T-helper 2 cell treated with Interferon-gamma antibody and Interleukin-4, amounts not matched to agents 5 μg/mL and 100 μg/mL, for 36 hours (primary cell): Measurements from ENCODE around the gene BORCS6.
A peak's percentile ranks its signal among the peaks of the same experiment; 100 is the strongest.

Experiments used
- DNase-seq: peaks from one replicate; pipeline ENCODE4 v3.0.0; 2021; ENCODE audit warnings: low spot score
- H3K27ac Mint-ChIP-seq: one replicate; pipeline ENCODE4 v1.8.0; 2021; ENCODE audit warnings: mild to moderate bottlenecking, mixed read lengths
- H3K27me3 Mint-ChIP-seq: one replicate; pipeline ENCODE4 v1.8.0; 2021; ENCODE audit warnings: low read depth, mixed read lengths
- H3K36me3 Mint-ChIP-seq: one replicate; pipeline ENCODE4 v1.8.0; 2021; ENCODE audit warnings: low read depth, mixed read lengths
- H3K4me1 Mint-ChIP-seq: one replicate; pipeline ENCODE4 v1.8.0; 2021; ENCODE audit warnings: low read depth, mixed read lengths
- H3K4me3 Mint-ChIP-seq: one replicate; pipeline ENCODE4 v1.8.0; 2022; ENCODE audit warnings: mild to moderate bottlenecking, moderate library complexity, mixed read lengths
- H3K9me3 Mint-ChIP-seq: one replicate; pipeline ENCODE4 v1.8.0; 2021; ENCODE audit warnings: mixed read lengths

The BORCS6 gene

DNA sequence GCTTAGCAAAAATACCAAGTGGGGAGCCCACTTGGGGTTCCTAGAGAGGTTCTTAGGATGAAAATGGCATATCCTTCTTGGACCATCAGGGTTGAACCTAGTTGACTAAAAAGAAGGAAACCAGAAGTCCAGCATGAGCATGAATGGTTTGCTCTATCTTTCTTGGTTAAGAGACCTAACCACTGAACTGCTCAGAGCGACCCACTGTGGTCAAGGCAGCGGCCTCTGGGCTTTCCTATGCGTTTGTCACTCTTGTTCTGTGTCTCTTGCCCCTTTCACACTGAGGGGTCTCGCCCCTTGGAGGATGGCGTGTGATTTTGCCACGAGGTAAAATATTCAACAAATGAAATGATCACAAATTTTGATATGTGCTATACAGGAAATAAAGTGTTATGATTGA, 526 bp upstream of the BORCS6 start:
- Mint-ChIP-seq H3K4me3 (no peak overlapping the region), H3K4me1 (peaks cover 10% of the 10 kb centered on the region), H3K36me3 (no peaks in the 10 kb centered on the region), H3K9me3 (no peaks in the 10 kb centered on the region), H3K27ac (peak overlapping the region; percentile 93), H3K27me3 (no peaks in the 10 kb centered on the region)
- DNase-seq, result no peak

DNA sequence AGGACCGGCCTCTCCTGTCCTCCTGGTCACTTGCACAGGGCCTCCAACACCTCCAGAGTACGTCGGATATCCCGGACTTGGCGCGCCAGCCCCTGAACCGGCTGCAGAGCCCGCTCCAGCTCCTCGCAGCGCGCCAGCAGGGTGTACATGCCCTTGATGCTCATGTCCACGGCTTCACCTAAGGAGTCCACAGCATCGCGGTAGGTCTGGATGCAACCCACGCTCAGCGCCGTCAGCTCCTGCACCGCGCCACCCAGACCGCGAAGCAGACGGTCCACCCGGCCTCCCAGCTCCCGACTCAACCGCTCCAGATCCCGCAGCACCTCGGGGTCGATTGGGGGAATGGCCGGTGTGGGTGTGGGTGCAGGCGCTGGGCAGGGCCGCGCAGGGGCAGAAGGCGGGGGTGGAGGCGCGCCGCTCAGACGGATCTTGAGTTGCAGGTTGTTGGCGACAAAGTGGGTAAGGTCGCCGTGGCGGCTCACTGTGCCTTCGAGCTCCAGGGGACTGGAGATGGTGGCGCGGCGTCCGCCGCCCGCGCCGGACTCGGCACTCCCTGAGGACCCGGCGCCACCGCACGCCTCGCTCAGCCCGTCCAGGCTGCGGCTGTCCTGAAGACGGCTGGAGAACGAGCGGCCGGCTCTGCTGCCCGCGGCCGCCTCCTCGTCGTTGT, 804 bp downstream of the BORCS6 start:
- no peaks in the 10 kb centered on the region for H3K36me3 Mint-ChIP-seq
- peaks cover 12% of the 10 kb centered on the region for H3K4me1 Mint-ChIP-seq
- peak overlapping the region; percentile 93 for H3K27ac Mint-ChIP-seq
- H3K4me3 Mint-ChIP-seq, result no peak overlapping the region
- H3K27me3 Mint-ChIP-seq, result no peaks in the 10 kb centered on the region
- DNase-seq, result peak; percentile 36
- H3K9me3 Mint-ChIP-seq, result no peaks in the 10 kb centered on the region

DNA sequence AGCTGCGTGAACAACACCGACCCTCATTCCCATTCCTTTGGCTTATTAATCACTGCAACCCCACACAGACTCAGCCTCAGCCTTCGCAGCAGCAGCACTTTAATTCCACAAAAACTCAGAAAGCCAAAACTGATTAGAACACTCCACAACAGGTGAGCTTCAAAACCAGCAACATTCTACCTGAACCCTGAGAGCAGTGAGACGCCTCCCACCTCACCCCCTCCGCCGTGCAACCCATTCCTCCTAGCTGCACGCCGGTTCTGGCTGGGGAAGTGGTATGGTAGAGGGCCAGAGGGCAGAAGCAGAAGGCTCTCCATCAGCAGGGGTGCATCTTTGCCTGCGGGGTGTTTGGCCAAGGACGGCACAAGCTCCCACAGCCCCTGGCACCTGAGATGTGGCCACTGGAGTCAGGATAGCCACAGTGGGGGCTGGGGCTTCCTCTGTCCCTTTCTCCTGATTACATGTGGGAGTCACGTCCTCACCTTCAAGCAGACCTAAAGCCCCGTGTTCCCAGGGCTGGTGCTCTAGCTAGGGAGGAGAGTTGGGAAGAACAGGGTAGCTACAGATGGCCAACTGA, 1.6 kb downstream of the BORCS6 start:
- H3K27me3 Mint-ChIP-seq, result peaks cover 4% of the 10 kb centered on the region
- no peaks in the 10 kb centered on the region for H3K9me3 Mint-ChIP-seq
- DNase-seq, result no peak
- peaks cover 17% of the 10 kb centered on the region for H3K4me1 Mint-ChIP-seq
- no peak overlapping the region for H3K4me3 Mint-ChIP-seq
- H3K36me3 Mint-ChIP-seq, result no peaks in the 10 kb centered on the region
- no peak overlapping the region for H3K27ac Mint-ChIP-seq

DNA sequence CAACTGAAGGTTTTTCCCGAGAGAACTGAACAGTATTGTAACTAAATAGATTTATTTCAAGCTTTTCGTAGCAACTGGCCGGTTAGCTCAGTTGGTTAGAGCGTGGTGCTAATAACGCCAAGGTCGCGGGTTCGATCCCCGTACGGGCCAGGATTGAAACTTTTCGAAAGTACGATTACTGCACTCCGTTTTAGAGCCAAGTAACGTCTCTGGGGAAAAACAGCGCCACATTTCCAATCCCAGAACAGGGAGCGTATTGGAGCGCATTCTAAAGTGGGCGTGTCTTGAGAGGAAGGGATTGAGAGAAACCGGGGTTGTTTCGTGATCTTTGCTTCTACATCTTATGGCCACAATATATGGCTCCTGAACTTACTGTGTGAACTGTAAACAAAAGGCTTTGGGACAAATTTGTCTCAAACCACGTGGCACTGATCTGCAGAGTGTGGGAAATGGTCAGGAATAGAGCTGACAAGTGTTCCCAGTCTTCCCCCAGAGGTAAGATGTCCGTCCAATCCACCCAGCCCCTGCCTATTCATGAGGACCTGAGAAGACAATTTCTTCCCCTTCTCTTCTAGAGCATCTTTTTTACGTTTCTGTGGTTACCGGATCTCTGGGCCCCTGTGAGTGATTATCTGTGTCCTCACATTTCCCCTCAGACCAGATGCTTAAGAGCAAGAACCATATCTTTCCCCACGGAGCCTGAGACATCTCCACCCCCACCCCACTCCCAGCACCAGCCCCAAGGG, 2.3 kb downstream of the BORCS6 start:
- peaks cover 17% of the 10 kb centered on the region for H3K4me1 Mint-ChIP-seq
- no peak overlapping the region for H3K27ac Mint-ChIP-seq
- H3K9me3 Mint-ChIP-seq, result no peaks in the 10 kb centered on the region
- peaks cover 10% of the 10 kb centered on the region for H3K27me3 Mint-ChIP-seq
- H3K4me3 Mint-ChIP-seq, result no peak overlapping the region
- no peaks in the 10 kb centered on the region for H3K36me3 Mint-ChIP-seq
- DNase-seq, result peak; percentile 92

DNA sequence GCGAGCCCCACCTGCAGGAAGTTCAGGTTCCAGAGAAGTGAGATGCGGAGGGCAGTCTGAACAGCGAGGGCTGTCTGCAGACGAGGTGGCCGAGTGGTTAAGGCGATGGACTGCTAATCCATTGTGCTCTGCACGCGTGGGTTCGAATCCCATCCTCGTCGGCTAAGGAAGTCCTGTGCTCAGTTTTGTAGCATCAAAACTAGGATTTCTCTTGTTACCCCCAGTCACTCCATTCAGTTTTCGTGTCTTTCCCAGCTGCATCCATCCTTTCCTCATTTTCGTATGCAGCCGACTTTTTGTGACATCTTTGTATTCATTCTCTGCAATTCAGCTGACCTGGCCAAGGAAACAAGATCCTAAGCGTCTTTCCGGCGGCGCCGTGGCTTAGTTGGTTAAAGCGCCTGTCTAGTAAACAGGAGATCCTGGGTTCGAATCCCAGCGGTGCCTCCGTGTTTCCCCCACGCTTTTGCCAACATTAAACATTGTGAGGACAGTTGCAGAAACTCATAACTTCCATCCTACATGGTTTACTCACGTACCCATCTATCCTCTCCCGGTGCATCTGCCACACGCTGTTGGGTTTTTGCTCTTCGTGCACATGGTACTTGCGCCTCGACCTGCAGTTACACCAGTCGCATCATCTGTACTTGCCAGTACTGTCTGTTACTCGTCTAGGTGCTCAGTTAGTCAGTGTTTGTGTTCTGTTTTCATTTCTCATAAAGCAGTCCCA, 3.0 kb downstream of the BORCS6 start:
- Mint-ChIP-seq H3K27ac (no peak overlapping the region), H3K4me3 (no peak overlapping the region), H3K9me3 (no peaks in the 10 kb centered on the region), H3K36me3 (no peaks in the 10 kb centered on the region), H3K4me1 (peaks cover 17% of the 10 kb centered on the region), H3K27me3 (peaks cover 15% of the 10 kb centered on the region)
- DNase-seq, result peak; percentile 93

DNA sequence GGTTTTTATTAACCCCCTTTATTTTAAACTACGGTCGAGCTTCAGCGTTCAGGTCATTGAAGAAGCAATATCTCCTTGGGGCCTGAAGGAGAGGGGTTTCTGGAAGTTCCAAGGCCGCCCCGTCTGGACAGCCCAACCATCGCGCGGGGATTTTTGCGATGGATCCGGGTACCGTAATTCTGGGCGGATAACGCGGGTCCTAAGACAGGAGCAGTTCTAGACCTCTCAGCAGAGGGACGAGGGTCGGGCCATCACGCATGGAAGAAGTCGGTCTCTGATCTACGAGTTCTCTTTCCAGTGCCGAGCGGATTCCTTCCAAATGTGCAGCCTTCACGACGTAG, 3.6 kb downstream of the BORCS6 start:
- H3K4me3 Mint-ChIP-seq, result no peak overlapping the region
- H3K4me1 Mint-ChIP-seq, result peaks cover 20% of the 10 kb centered on the region
- no peak for DNase-seq
- peaks cover 16% of the 10 kb centered on the region for H3K27me3 Mint-ChIP-seq
- H3K36me3 Mint-ChIP-seq, result no peaks in the 10 kb centered on the region
- H3K27ac Mint-ChIP-seq, result no peak overlapping the region
- no peaks in the 10 kb centered on the region for H3K9me3 Mint-ChIP-seq

DNA sequence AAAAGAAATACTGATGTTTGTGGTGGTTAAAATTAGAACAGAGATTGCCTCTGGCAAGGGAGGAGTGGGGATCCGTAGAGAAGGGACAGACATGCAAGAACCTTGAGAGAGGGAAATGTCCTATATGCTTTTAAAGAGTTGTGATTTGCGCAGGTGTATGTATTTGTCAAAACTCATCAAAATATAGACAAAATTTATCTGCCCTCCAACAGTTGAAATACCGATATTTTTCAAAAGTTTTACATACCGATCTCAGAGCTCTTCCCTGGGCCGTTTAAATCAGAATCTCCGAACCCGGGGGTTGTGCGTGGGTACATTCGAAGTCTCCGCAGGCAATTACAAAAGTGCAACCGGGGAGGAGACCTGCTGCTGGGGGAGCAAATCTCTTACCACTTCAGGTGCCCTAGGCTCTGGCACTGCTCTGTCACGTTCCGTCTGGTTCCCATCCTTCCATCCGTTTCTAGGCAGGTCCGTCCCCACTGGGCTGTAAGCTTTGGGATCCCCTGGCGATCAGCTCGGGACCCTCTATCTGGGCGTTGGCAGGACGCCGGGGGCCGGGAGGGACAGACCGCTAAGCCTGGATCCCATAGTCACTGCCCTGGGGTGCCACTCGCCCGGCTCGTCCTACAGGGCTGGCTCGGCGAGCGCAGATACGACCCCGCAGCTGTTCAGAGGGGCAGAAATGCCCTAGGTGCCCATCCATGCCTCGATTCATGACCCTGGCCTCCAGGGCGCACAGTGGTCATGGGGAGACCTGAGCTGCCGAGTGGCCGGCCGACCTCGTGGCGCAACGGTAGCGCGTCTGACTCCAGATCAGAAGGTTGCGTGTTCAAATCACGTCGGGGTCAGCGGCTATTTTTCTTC, 4.2 kb downstream of the BORCS6 start:
- DNase-seq, result peak; percentile 86

DNA sequence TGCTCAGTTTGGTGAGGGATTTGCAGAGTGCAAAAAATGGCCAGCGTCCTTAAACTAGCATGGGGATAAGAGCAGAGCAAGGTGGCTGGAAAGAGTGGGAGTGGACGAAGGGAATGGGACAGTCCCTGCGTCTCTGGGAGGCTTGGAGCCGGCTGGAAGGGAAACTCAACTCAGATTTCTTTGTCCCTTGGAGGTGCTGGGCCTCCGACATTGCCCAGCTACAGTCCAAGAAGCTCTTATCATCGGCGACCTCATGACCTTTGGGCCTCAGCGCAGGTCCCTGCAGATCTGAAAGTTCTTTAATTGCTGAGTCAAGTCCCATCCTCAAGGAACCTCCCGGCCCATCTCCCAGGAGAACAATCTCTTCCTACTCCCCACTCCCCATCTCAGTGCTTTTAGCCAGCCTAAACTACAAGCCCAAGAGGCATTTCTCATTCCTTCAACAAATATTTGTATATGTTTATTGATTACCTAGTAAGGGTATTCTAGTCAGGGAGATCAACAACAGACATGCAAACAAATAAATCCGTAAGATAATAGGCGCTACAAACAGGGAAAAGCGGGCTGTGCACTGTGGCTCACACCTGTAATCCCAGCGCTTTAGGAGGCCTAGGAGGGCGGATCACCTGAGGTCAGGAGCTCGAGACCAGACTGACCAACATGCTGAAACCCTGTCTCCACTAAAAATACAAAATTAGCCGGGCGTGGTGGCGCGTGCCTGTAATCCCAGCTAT, 12.8 kb downstream of the BORCS6 start:
- DNase-seq, result no peak
- peak overlapping the region; percentile 98 for H3K27ac Mint-ChIP-seq
- peaks cover 40% of the 10 kb centered on the region for H3K4me1 Mint-ChIP-seq
- no peaks in the 10 kb centered on the region for H3K36me3 Mint-ChIP-seq
- peaks cover 3% of the 10 kb centered on the region for H3K27me3 Mint-ChIP-seq
- H3K4me3 Mint-ChIP-seq, result peak overlapping the region; percentile 97
- H3K9me3 Mint-ChIP-seq, result no peaks in the 10 kb centered on the region

More for the DNA sequence above, 4.2 kb downstream of the BORCS6 start:
- Mint-ChIP-seq H3K9me3 (no peaks in the 10 kb centered on the region), H3K36me3 (no peaks in the 10 kb centered on the region), H3K4me1 (peaks cover 20% of the 10 kb centered on the region), H3K27ac (no peak overlapping the region), H3K4me3 (no peak overlapping the region), H3K27me3 (peaks cover 16% of the 10 kb centered on the region)

DNA sequence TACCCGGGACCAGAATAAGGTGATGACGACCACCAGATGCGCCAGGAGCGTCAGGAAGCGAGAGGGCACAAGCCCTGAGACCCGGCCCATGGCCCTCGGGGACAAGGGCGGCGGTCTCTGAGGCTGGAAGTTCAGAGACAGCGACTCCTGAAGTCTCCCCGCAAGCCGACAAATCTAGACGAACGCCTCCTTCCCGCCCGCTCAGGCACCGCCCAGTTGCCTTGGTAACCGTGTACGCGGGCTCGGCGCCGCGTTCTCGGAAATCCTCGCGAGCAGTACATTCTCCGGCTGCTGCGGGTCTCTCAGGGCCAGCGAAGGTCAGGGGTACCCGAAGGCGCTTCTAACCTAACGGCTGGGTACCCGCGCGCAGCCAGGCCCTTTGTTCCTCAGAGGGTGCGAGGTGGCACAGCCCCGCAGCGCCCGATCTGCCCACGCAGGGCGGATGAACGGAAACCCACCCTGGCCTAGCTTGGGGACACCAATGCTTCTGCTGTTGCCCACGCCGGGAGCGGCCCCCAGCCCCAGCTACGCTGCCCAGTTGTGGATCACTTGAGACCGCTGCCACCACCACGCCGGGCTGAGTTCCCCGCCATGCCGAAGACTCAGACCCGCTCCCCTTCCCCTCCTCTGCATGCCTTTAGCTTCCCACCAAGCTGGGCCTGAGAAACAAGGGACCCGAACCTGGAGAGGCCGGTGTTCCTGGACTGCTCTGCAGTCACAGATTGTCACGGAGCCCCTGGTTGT, 13.6 kb downstream of the BORCS6 start, which contains the start of gene TMEM107:
TSS of gene TMEM107 (minus strand) at position 184 of the 744 bp plus-strand sequence. CDS start at position 90, 94 bp downstream.
- peaks cover 37% of the 10 kb centered on the region for H3K4me1 Mint-ChIP-seq
- peak within 1 kb of the TSS; percentile 98 for H3K27ac Mint-ChIP-seq
- H3K9me3 Mint-ChIP-seq, result no peaks in the 10 kb centered on the region
- peak; percentile 88 for DNase-seq
- peak within 1 kb of the TSS; percentile 97 for H3K4me3 Mint-ChIP-seq
- no peaks in the 10 kb centered on the region for H3K36me3 Mint-ChIP-seq
- H3K27me3 Mint-ChIP-seq, result no peaks in the 10 kb centered on the region

DNA sequence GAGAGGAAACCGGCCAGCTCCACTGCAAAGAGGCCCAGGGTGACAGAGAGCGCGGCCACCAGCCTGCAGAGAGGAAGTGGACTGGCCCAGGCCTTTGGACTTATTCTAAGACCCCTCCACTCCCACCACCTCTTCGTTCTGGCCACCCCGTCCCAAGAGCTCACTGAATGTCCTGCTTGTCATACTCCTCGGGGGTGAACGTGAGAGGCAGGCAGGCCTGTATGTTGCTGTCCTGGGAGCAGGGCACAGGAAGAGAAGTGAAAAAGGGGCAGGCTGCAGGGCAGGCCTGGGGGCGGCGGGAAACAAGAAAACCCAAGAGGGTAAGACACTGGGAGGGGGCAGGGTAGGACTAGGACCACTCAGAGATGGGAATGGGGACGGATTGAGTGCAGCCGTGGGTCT, 14.2 kb downstream of the BORCS6 start:
- Mint-ChIP-seq H3K27me3 (no peaks in the 10 kb centered on the region), H3K36me3 (no peaks in the 10 kb centered on the region), H3K27ac (peak overlapping the region; percentile 98), H3K4me3 (peak overlapping the region; percentile 97), H3K9me3 (no peaks in the 10 kb centered on the region), H3K4me1 (peaks cover 34% of the 10 kb centered on the region)
- DNase-seq, result no peak

DNA sequence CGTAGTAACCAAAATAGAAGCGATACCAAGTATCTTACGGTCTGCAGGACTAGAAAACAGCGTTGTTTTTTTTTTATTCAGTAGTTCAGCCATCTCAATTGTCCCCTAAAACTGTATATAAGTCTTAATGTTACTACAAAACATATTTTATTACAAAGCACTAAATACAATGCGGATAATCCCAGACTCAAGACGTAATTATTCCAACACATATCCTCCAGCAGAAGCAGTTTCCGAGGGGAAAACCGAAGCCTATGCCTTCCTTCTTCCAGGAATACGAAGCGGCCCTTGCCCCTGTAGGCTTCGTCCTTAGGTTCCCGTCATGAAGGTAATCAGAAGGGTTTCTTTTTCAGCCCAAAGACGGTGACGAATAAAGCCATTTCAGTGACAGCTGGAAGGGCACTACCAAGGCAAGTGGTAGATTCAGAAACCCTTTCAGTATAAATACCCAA, 16.1 kb downstream of the BORCS6 start:
- Mint-ChIP-seq H3K36me3 (no peaks in the 10 kb centered on the region), H3K4me1 (peaks cover 33% of the 10 kb centered on the region), H3K27ac (peak overlapping the region; percentile 98), H3K27me3 (no peaks in the 10 kb centered on the region), H3K4me3 (peak overlapping the region; percentile 97), H3K9me3 (no peaks in the 10 kb centered on the region)
- no peak for DNase-seq
